Endometrial microvascular endothelial cells (primary cell): ENCODE results near the gene HERC6. TPM values are rescaled to one million over a fixed set of nuclear protein-coding genes. Genes with fewer than 3 reads are reported as not detected.
"Not testable (repeated sequence)": the region's sequence is repeated elsewhere in the genome, so short reads cannot be mapped to it uniquely, and the experiment has no call there.

Experiments
- in situ Hi-C: cut with HindIII; loops from 2 replicates; pipeline ENCODE4 v1.10.0; 2017; ENCODE audit warnings: low sequenced_read_pairs, low pct_unique_long_range_greater_than_20kb; ENCODE audit errors: inconsistent ontology term
- total RNA-seq: library from RNA; depleted of rRNA; stranded (reverse); fragments of >200 nt; gene quantifications from one replicate; pipeline ENCODE4 v1.2.3, GENCODE V29; 2015; ENCODE audit errors: inconsistent ontology term

The HERC6 gene
- total RNA-seq = 12.3 TPM

GRCh38 chr4:88378691-88379559 lies at the start of gene HERC6:
HERC6 (plus strand) TSS chr4:88378852; CDS start chr4:88378922, 70 bp downstream.
- in situ Hi-C loops = no loop called here

GRCh38 chr4:88333741-88334405 lies 44.8 kb upstream of the HERC6 start:
- in situ Hi-C loops = no loop called here

- in situ Hi-C loops = no loop called here
These were observed 43.5 kb upstream of the HERC6 start for GRCh38 chr4:88335092-88335665.

- in situ Hi-C loops = no loop called here
These were observed 37.1 kb upstream of the HERC6 start for GRCh38 chr4:88341227-88342192.

- in situ Hi-C loops = not testable (repeated sequence)
These were observed 31.8 kb upstream of the HERC6 start for GRCh38 chr4:88346902-88347301.

- in situ Hi-C loops = not testable (repeated sequence)
These were observed 29.9 kb upstream of the HERC6 start for GRCh38 chr4:88348761-88349160.

GRCh38 chr4:88350786-88351185 lies 27.9 kb upstream of the HERC6 start:
- in situ Hi-C loops = loop anchor here (25.0 kb wide), 1 partner anchor 113 kb away; no protein-coding TSS in a partner anchor

GRCh38 chr4:88352062-88352740 lies 26.5 kb upstream of the HERC6 start:
- in situ Hi-C loops = loop anchor here (25.0 kb wide), 1 partner anchor 115 kb away; no protein-coding TSS in a partner anchor

- in situ Hi-C loops = loop anchor here (25.0 kb wide), 1 partner anchor 116 kb away; no protein-coding TSS in a partner anchor
These were observed 25.3 kb upstream of the HERC6 start for GRCh38 chr4:88353324-88353723.

- in situ Hi-C loops = loop anchor here (25.0 kb wide), 1 partner anchor 119 kb away; no protein-coding TSS in a partner anchor
These were observed 21.9 kb upstream of the HERC6 start for GRCh38 chr4:88356771-88357170.

- in situ Hi-C loops = loop anchor here (25.0 kb wide), 1 partner anchor 120 kb away; no protein-coding TSS in a partner anchor
These were observed 21.4 kb upstream of the HERC6 start for GRCh38 chr4:88357262-88357661.

- in situ Hi-C loops = loop anchor here (25.0 kb wide), 1 partner anchor 122 kb away; no protein-coding TSS in a partner anchor
These were observed 19.1 kb upstream of the HERC6 start for GRCh38 chr4:88359558-88359957.

- in situ Hi-C loops = loop anchor here (25.0 kb wide), 1 partner anchor 123 kb away; no protein-coding TSS in a partner anchor
These were observed 18.4 kb upstream of the HERC6 start for GRCh38 chr4:88360256-88360655.

GRCh38 chr4:88360791-88361190 lies 17.9 kb upstream of the HERC6 start:
- in situ Hi-C loops = loop anchor here (25.0 kb wide), 1 partner anchor 123 kb away; no protein-coding TSS in a partner anchor

- in situ Hi-C loops = loop anchor here (25.0 kb wide), 1 partner anchor 124 kb away; no protein-coding TSS in a partner anchor
These were observed 17.4 kb upstream of the HERC6 start for GRCh38 chr4:88361217-88361773.

GRCh38 chr4:88366460-88366859 lies 12.2 kb upstream of the HERC6 start:
- in situ Hi-C loops = loop anchor here (25.0 kb wide), 1 partner anchor 129 kb away; no protein-coding TSS in a partner anchor

GRCh38 chr4:88367826-88368225 lies 10.8 kb upstream of the HERC6 start:
- in situ Hi-C loops = loop anchor here (25.0 kb wide), 1 partner anchor 131 kb away; no protein-coding TSS in a partner anchor
